ENCODE results near the gene KCNJ4.

The KCNJ4 gene

DNA sequence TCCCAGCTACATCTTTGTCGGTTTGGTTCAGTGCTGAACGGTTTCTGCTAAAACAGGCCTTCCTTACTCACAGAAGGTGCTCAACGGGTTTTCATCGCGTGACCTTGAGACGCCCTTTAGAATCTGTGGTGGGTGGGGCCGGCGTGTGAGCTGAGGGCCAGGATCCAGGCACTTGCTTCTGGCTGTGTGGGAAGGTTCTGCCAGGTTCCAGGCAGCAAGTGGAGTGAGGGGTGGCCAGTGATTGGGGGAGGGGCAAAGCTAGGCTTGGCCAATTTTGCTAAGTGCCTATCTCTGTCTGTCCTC is 35.2 kb downstream of the KCNJ4 start:
- Histone ChIP-seq H3K9me3 (no peaks in the 10 kb centered on the region), H3K4me3 (ENCODE audit: low read depth, low read length) (no peak overlapping the region), H3K4me1 (peaks cover 5% of the 10 kb centered on the region; the same call in 1 of the 2 replicates), H3K27me3 (no peaks in the 10 kb centered on the region), H3K36me3 (no peaks in the 10 kb centered on the region)
- no peak for DNase-seq
- TF ChIP-seq, protein P1, sequence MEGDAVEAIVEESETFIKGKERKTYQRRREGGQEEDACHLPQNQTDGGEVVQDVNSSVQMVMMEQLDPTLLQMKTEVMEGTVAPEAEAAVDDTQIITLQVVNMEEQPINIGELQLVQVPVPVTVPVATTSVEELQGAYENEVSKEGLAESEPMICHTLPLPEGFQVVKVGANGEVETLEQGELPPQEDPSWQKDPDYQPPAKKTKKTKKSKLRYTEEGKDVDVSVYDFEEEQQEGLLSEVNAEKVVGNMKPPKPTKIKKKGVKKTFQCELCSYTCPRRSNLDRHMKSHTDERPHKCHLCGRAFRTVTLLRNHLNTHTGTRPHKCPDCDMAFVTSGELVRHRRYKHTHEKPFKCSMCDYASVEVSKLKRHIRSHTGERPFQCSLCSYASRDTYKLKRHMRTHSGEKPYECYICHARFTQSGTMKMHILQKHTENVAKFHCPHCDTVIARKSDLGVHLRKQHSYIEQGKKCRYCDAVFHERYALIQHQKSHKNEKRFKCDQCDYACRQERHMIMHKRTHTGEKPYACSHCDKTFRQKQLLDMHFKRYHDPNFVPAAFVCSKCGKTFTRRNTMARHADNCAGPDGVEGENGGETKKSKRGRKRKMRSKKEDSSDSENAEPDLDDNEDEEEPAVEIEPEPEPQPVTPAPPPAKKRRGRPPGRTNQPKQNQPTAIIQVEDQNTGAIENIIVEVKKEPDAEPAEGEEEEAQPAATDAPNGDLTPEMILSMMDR (IDR thresholded peaks at IDR 0.05; ENCODE audit: low read depth, low read length), result no peak

GRCh38 chr22:38419121-38419857 is 35.7 kb downstream of the KCNJ4 start:
- Histone ChIP-seq H3K4me3 (ENCODE audit: low read depth, low read length) (no peak overlapping the region), H3K27me3 (no peaks in the 10 kb centered on the region), H3K4me1 (peaks cover 5% of the 10 kb centered on the region; the same call in 1 of the 2 replicates), H3K36me3 (no peaks in the 10 kb centered on the region), H3K9me3 (no peaks in the 10 kb centered on the region)
- TF ChIP-seq, protein P1 (IDR thresholded peaks at IDR 0.05; ENCODE audit: low read depth, low read length), result no peak
- no peak for DNase-seq

DNA sequence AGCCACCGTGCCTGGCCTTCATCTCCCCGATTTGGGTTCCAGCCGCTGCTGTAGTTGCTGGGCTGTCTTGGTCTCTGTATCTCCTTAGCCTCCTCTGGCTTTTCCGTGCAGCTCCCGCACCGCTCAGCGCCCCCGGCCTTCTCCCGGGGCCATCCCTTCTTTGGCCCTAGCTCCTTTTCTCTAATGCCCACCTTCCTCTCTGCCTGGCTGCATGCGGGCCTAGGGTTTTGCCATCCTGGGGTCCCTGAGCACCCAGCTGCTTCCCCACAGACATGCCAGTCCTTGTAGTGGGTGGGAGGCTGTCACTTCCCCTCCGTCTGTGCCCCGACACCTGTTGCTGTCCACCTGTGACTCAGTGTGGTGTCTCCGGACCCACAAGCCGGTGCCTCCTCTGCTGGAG is 36.4 kb downstream of the KCNJ4 start:
- H3K9me3 ChIP-seq, result no peaks in the 10 kb centered on the region
- TF ChIP-seq, protein P1 (IDR thresholded peaks at IDR 0.05; ENCODE audit: low read depth, low read length), result no peak
- H3K27me3 ChIP-seq, result no peaks in the 10 kb centered on the region
- no peaks in the 10 kb centered on the region for H3K36me3 ChIP-seq
- no peak for DNase-seq
- H3K4me3 ChIP-seq (ENCODE audit: low read depth, low read length), result no peak overlapping the region
- H3K4me1 ChIP-seq, result peaks cover 5% of the 10 kb centered on the region; the same call in 1 of the 2 replicates

DNA sequence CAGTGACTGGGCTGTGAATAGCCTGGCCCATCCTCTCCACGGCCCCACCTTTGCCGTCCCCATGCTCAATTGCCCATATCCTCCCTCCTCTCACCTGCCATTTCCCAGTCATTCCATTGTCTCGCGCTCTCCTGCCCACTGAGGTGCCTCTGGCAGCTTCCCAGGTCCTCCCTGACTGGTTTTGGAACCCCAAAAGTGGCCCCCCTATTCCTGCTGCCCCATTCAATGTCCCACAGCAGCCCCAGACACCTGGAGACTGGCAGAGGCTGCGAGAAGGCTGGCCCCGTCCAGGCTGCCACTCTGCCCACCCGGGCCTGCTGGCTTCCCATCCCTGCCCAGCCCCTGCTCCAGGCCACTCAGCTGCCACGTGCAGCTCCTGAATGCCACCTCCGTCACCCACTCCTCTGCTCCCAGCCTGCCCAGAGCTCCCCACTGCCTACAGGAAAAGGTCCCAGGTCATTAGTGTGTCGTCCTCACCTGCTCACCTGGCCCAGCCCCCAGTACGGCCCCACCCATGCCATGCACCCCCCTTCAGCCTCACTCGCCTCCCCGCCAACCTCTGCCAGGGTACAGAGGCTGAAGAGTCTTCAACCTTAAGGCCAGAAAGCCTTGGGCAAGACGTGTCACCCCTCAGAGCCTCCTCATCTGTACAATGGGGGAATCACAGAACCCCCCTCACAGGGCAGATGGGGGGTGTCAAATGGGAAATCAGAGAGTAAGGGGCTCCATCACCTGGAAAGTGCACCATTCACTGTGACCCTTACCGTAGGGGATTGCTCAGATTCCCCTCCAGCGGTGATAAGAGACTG is 37.5 kb downstream of the KCNJ4 start:
- Histone ChIP-seq H3K36me3 (no peaks in the 10 kb centered on the region), H3K9me3 (no peaks in the 10 kb centered on the region), H3K4me1 (peaks cover 5% of the 10 kb centered on the region; the same call in 1 of the 2 replicates), H3K27me3 (no peaks in the 10 kb centered on the region), H3K4me3 (ENCODE audit: low read depth, low read length) (no peak overlapping the region)
- DNase-seq, result no peak
- TF ChIP-seq, protein P1 (IDR thresholded peaks at IDR 0.05; ENCODE audit: low read depth, low read length), result no peak

GRCh38 chr22:38416621-38417251 is 38.3 kb downstream of the KCNJ4 start:
- no peaks in the 10 kb centered on the region for H3K9me3 ChIP-seq
- no peak for DNase-seq
- H3K4me1 ChIP-seq, result peaks cover 5% of the 10 kb centered on the region; the same call in 1 of the 2 replicates
- H3K36me3 ChIP-seq, result no peaks in the 10 kb centered on the region
- no peaks in the 10 kb centered on the region for H3K27me3 ChIP-seq
- TF ChIP-seq, protein P1 (IDR thresholded peaks at IDR 0.05; ENCODE audit: low read depth, low read length), result no peak
- H3K4me3 ChIP-seq (ENCODE audit: low read depth, low read length), result no peak overlapping the region
